B cell (primary cell): ENCODE results near the gene PEX6.

Experiments
- CTCF ChIP-seq: fragments of 200-600 bp; IDR thresholded peaks from one replicate; pipeline ENCODE4 v1.8.0; 2022; ENCODE audit warnings: antibody characterized with exemption, mild to moderate bottlenecking
- EZH2 ChIP-seq: IDR thresholded peaks from 2 replicates; pipeline ENCODE4 v1.6.1; 2012; ENCODE audit warnings: borderline replicate concordance, low read depth, mild to moderate bottlenecking, moderate library complexity, low read length; ENCODE audit not compliant: insufficient read depth, poor library complexity, severe bottlenecking

GRCh38 chr6:42967228-42967627, 11.8 kb downstream of the PEX6 start:
- TF ChIP-seq CTCF (no peak), EZH2 (no peak)
